Mucosa of stomach (tissue), 1 donor: ENCODE results near the gene PSME1.

ENCODE experiments used
- H3K27me3 ChIP-seq: one replicate; pipeline ENCODE4 v1.7.0; 2013; ENCODE audit warnings: mild to moderate bottlenecking, low read length; ENCODE audit not compliant: control insufficient read depth, insufficient read depth
- H3K36me3 ChIP-seq: one replicate; pipeline ENCODE4 v1.7.0; 2013; ENCODE audit warnings: low read length; ENCODE audit not compliant: control insufficient read depth, insufficient read depth
- H3K4me1 ChIP-seq: one replicate; pipeline ENCODE4 v1.7.0; 2013; ENCODE audit warnings: mild to moderate bottlenecking, low read length; ENCODE audit not compliant: control insufficient read depth, insufficient read depth
- H3K4me3 ChIP-seq: one replicate; pipeline ENCODE4 v1.7.0; 2013; ENCODE audit warnings: low read length
- H3K9ac ChIP-seq: one replicate; pipeline ENCODE4 v1.7.0; 2013; ENCODE audit warnings: mild to moderate bottlenecking, low read length, moderate library complexity
- H3K9me3 ChIP-seq: one replicate; pipeline ENCODE4 v1.7.0; 2013; ENCODE audit warnings: mild to moderate bottlenecking, low read length, moderate library complexity; ENCODE audit not compliant: control insufficient read depth
- donor health status: Pancreatic carcinoma.

PSME1 gene

DNA sequence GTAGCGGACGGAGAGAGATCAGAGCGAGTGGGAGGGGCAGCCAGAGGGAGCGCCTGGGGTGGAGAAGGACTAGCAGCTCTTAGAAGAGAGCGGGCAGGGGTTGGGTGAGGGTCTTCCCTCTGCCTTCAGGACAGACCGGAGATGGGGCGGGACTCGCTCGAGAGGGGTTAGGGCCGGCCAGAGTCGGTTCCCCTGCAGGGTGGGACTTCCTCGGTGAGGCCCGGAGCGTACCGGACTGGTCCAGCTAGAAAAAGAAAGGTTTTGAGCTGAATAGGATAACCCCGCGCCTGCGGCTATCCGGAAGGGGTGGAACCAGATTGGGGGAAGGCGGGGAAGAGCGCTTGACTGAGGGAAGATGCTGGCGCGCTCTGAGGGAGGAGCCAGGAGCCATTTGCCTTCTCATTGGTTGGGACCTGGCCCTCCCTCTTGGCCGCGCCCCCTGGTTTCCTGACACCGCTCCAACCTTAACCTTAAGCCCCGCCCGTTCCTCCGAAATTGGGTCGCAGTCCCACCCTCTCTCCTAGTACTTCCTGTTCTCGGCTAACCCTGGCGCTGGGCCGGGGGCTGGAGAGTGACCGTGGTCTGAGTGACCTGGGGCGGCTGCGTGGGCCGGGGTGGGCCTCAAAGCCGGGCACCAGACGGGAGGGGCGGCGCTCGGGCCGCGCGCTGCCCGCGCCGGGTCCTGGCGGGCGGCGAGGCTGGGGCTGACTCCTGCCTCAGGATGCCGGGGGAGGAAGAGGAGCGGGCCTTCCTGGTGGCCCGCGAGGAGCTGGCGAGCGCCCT is 11.2 kb downstream of the PSME1 start, which contains the start of gene RNF31:
RNF31 (plus strand) TSS at position 521 of the 783 bp plus-strand sequence; CDS start at position 722, 201 bp downstream.
- Histone ChIP-seq H3K27me3 (no peaks in the 10 kb centered on the region), H3K36me3 (peaks cover 20% of the 10 kb centered on the region), H3K4me1 (peaks cover 19% of the 10 kb centered on the region), H3K9me3 (no peaks in the 10 kb centered on the region), H3K9ac (peak within 1 kb of the TSS; percentile 74), H3K4me3 (peak within 1 kb of the TSS; percentile 76)

DNA sequence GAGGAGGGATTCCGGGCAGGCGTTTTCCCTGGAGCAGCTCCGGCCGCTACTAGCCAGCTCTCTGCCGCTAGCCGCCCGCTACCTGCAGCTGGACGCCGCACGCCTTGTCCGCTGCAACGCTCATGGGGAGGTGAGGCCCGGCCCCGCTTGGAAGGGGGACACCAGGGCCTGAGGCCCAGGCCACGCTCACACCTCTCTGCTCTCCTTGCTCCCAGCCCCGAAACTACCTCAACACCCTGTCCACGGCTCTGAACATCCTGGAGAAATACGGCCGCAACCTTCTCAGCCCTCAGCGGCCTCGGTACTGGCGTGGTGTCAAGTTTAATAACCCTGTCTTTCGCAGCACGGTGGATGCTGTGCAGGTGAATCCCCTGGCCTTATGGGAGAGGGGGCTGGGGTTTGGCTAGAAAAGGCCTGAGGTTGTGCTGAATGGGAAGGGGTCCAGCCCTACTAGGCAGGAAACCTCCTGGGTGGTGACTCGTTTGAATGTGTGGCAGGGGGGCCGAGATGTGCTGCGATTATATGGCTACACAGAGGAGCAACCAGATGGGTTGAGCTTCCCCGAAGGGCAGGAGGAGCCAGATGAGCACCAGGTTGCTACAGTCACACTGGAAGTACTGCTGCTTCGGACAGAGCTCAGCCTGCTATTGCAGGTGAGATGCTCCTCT is 11.9 kb downstream of the PSME1 start:
- peaks cover 18% of the 10 kb centered on the region for H3K4me1 ChIP-seq
- peak overlapping the region; percentile 72 for H3K4me3 ChIP-seq
- peaks cover 20% of the 10 kb centered on the region for H3K36me3 ChIP-seq

DNA sequence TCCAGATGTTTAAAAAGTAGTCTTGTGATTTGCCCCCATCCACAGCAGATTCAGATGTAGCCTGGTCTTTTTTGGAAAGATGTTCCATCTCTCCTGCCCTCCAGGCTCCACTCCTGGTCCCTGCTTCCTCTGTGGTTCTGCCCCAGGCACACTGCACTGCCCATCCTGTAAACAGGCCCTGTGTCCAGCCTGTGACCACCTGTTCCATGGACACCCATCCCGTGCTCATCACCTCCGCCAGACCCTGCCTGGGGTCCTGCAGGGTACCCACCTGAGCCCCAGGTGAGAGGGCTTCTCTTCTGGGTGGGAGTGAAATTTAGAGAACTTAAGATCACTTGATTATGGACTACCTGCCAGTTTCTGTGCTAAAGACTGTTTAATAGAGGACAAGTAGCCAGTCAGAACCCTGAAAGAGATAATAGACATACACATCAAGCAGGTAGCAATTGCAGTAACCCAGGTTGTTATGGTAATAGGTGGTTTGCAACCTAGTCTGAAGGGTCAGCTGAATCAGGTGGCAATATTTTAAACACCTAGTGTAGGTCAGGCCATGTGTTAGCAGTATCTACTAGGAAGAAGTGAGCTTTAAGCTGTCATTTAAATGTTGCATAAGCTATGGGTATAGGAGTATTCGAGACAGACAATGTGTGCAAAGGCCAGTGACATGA is 13.4 kb downstream of the PSME1 start:
- H3K9ac ChIP-seq = no peak overlapping the region
- no peaks in the 10 kb centered on the region for H3K27me3 ChIP-seq
- peaks cover 11% of the 10 kb centered on the region for H3K36me3 ChIP-seq
- H3K9me3 ChIP-seq = no peaks in the 10 kb centered on the region
- peaks cover 18% of the 10 kb centered on the region for H3K4me1 ChIP-seq
- H3K4me3 ChIP-seq = no peak overlapping the region

More for the DNA sequence above, 11.9 kb downstream of the PSME1 start:
- Histone ChIP-seq H3K9me3 (no peaks in the 10 kb centered on the region), H3K9ac (peak overlapping the region; percentile 74), H3K27me3 (no peaks in the 10 kb centered on the region)

DNA sequence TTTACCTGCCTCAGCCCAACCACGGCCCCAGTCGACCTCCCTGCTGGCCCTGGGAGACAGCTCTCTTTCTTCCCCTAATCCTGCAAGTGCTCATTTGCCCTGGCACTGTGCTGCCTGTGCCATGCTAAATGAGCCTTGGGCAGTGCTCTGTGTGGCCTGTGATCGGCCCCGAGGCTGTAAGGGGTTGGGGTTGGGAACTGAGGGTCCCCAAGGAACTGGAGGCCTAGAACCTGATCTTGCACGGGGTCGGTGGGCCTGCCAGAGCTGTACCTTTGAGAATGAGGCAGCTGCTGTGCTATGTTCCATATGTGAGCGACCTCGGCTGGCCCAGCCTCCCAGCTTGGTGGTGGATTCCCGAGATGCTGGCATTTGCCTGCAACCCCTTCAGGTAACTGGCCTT is 14.1 kb downstream of the PSME1 start:
- Histone ChIP-seq H3K9ac (no peak overlapping the region), H3K4me3 (no peak overlapping the region), H3K27me3 (no peaks in the 10 kb centered on the region), H3K36me3 (peaks cover 14% of the 10 kb centered on the region), H3K4me1 (peaks cover 17% of the 10 kb centered on the region), H3K9me3 (no peaks in the 10 kb centered on the region)

DNA sequence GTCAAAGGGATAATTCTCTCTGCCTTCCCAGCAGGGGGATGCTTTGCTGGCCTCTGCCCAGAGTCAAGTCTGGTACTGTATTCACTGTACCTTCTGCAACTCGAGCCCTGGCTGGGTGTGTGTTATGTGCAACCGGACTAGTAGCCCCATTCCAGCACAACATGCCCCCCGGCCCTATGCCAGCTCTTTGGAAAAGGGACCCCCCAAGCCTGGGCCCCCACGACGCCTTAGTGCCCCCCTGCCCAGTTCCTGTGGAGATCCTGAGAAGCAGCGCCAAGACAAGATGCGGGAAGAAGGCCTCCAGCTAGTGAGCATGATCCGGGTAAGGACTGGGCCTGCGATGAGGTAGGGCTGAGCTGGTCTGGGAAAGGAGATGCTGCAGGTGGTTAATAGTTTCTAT is 14.6 kb downstream of the PSME1 start:
- Histone ChIP-seq H3K9me3 (no peaks in the 10 kb centered on the region), H3K27me3 (no peaks in the 10 kb centered on the region), H3K4me1 (peaks cover 11% of the 10 kb centered on the region), H3K4me3 (no peak overlapping the region), H3K36me3 (peaks cover 18% of the 10 kb centered on the region), H3K9ac (no peak overlapping the region)

DNA sequence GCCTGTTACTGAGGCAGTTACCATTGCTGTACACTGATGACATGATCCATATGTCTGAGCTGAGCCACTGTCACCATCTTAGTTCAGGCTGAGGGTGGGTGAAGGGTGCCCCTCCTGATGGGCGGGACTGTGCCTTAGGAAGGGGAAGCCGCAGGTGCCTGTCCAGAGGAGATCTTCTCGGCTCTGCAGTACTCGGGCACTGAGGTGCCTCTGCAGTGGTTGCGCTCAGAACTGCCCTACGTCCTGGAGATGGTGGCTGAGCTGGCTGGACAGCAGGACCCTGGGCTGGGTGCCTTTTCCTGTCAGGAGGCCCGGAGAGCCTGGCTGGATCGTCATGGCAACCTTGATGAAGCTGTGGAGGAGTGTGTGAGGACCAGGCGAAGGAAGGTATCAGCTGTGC is 15.0 kb downstream of the PSME1 start:
- no peaks in the 10 kb centered on the region for H3K27me3 ChIP-seq
- H3K4me3 ChIP-seq = no peak overlapping the region
- no peaks in the 10 kb centered on the region for H3K9me3 ChIP-seq
- no peak overlapping the region for H3K9ac ChIP-seq
- peaks cover 7% of the 10 kb centered on the region for H3K4me1 ChIP-seq
- H3K36me3 ChIP-seq = peaks cover 22% of the 10 kb centered on the region

DNA sequence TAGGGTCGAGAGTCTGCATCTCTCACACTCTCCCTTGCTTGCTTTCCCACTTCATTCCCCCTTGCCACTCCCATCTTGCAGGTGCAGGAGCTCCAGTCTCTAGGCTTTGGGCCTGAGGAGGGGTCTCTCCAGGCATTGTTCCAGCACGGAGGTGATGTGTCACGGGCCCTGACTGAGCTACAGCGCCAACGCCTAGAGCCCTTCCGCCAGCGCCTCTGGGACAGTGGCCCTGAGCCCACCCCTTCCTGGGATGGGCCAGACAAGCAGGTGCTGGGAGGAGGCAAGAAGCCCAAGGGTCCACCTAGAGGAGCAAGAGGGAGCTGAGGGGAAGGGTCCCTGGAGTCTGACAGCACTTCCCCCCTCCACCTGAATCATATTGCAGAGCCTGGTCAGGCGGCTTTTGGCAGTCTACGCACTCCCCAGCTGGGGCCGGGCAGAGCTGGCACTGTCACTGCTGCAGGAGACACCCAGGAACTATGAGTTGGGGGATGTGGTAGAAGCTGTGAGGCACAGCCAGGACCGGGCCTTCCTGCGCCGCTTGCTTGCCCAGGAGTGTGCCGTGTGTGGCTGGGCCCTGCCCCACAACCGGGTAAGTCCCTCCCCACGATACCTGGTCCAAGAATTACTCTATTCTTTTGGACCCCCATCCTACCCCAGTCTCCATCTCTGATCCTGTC is 15.5 kb downstream of the PSME1 start:
- peaks cover 22% of the 10 kb centered on the region for H3K36me3 ChIP-seq
- H3K9me3 ChIP-seq = no peaks in the 10 kb centered on the region
- no peak overlapping the region for H3K9ac ChIP-seq
- H3K4me1 ChIP-seq = peaks cover 7% of the 10 kb centered on the region
- H3K27me3 ChIP-seq = no peaks in the 10 kb centered on the region
- H3K4me3 ChIP-seq = no peak overlapping the region

DNA sequence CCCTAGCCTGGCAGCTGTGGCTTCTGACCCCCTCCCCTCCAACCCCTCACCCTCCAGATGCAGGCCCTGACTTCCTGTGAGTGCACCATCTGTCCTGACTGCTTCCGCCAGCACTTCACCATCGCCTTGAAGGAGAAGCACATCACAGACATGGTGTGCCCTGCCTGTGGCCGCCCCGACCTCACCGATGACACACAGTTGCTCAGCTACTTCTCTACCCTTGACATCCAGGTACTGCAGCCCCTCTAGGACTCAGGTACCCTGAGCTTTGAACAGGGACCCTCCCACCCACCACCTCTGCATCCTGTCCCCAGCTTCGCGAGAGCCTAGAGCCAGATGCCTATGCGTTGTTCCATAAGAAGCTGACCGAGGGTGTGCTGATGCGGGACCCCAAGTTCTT is 19.1 kb downstream of the PSME1 start:
- no peaks in the 10 kb centered on the region for H3K4me1 ChIP-seq
- no peaks in the 10 kb centered on the region for H3K9me3 ChIP-seq
- no peak overlapping the region for H3K4me3 ChIP-seq
- H3K9ac ChIP-seq = no peak overlapping the region
- H3K36me3 ChIP-seq = peaks cover 41% of the 10 kb centered on the region
- no peaks in the 10 kb centered on the region for H3K27me3 ChIP-seq

DNA sequence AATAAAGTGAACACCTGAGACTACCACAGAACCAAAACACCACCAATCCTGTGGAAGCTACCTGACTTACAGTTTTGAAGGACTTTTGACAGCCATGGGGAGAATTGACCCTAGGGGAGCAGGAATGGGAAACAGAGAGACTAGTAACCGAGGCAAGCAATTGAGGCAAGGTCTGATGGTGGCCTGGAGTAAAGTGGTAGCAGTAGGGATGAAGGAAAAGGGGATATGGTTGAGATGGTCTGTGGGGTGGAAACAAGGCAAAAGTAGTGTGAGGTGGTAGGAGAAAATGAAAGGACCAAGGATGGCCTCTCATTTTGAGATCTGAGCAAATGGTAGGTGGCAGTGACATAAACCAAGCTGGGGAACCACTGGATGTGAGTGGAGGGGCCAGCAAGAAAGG is 20.8 kb downstream of the PSME1 start:
- H3K27me3 ChIP-seq = no peaks in the 10 kb centered on the region
- H3K9ac ChIP-seq = no peak overlapping the region
- H3K4me3 ChIP-seq = no peak overlapping the region
- H3K9me3 ChIP-seq = no peaks in the 10 kb centered on the region
- H3K4me1 ChIP-seq = peaks cover 10% of the 10 kb centered on the region
- H3K36me3 ChIP-seq = peaks cover 38% of the 10 kb centered on the region

DNA sequence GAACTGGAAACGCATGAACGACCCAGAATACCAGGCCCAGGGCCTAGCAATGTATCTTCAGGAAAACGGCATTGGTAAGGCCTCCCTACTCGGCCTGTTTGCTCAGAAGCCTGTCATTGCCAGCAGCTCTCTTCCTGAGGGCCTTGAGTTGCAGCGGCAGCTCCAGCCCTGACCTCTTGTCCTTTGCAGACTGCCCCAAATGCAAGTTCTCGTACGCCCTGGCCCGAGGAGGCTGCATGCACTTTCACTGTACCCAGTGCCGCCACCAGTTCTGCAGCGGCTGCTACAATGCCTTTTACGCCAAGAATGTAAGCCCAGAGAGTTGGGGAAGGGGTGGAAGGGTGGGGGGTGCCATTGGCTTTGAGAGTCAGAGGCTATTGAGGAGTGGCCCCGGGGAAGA is 21.3 kb downstream of the PSME1 start:
- H3K9ac ChIP-seq = no peak overlapping the region
- H3K27me3 ChIP-seq = no peaks in the 10 kb centered on the region
- H3K4me3 ChIP-seq = no peak overlapping the region
- no peaks in the 10 kb centered on the region for H3K9me3 ChIP-seq
- H3K36me3 ChIP-seq = peaks cover 37% of the 10 kb centered on the region
- H3K4me1 ChIP-seq = peaks cover 15% of the 10 kb centered on the region

DNA sequence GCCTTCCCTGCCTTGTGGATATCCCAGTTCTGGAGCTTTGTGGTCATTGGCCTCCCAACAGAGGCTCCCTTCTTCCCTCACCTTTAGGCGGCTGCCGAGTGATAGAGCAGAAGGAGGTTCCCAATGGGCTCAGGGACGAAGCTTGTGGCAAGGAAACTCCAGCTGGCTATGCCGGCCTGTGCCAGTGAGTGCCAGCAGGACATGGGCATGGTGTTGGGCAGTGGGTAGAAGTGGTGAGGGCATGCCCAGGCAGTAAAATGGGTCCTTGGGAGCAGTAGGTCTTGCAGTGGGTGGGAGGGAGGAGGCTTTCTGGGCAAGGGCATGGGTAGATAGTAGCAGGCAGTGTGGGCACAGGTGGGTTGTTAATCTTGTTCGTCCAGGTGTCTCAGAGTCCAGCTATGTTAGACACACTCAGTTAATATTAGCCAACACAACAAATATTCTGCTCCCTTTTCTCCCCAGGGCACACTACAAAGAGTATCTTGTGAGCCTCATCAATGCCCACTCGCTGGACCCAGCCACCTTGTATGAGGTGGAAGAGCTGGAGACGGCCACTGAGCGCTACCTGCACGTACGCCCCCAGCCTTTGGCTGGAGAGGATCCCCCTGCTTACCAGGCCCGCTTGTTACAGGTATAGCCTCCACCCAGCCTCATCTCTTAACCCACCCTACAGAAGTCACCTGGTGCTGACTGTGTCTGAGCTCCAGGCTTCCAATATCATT is 23.9 kb downstream of the PSME1 start:
- Histone ChIP-seq H3K27me3 (no peaks in the 10 kb centered on the region), H3K9me3 (no peaks in the 10 kb centered on the region), H3K4me3 (no peak overlapping the region), H3K36me3 (peaks cover 58% of the 10 kb centered on the region), H3K9ac (peak overlapping the region; percentile 47), H3K4me1 (peaks cover 27% of the 10 kb centered on the region)
